CD4-positive, alpha-beta T cell treated with Interleukin-2 at 100 ng/mL for 4 hours (primary cell): Measurements from ENCODE around the gene ZDHHC11B.
"Not testable (repeated sequence)": the region's sequence is repeated elsewhere in the genome, so short reads cannot be mapped to it uniquely, and the experiment has no call there.

ENCODE experiments used
- DNase-seq: peaks from one replicate; pipeline ENCODE4 v3.0.0-alpha.2; 2020; ENCODE audit warnings: low spot score

Gene ZDHHC11B

DNA sequence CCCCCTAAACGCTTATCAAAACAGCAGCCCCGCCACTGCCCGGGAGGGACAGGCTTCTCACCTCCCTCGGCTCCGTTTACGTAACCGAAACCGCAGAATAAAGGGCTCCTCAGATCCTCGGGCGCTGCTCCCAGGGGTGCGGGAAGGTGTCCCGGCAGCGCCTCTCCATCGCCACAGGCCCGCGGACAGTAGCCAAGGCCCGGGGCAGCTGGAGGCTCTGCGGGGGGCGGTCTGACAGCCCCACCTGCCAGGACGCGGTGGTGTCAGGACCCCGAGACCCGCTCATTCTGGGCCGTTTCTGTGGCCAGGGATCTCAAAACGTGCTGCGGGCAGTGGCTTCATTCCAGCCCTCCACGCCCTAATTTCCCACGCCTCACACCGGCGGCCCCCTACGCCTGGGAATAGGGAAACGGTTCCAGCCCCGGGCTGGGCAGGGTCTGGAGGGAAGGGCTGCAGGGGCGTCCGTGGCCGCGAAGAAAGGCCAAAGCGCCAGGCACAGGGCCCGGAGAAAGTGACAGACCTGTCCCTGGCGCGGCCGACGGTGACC lies 575 bp downstream of the ZDHHC11B start:
- not testable (repeated sequence) for DNase-seq

DNA sequence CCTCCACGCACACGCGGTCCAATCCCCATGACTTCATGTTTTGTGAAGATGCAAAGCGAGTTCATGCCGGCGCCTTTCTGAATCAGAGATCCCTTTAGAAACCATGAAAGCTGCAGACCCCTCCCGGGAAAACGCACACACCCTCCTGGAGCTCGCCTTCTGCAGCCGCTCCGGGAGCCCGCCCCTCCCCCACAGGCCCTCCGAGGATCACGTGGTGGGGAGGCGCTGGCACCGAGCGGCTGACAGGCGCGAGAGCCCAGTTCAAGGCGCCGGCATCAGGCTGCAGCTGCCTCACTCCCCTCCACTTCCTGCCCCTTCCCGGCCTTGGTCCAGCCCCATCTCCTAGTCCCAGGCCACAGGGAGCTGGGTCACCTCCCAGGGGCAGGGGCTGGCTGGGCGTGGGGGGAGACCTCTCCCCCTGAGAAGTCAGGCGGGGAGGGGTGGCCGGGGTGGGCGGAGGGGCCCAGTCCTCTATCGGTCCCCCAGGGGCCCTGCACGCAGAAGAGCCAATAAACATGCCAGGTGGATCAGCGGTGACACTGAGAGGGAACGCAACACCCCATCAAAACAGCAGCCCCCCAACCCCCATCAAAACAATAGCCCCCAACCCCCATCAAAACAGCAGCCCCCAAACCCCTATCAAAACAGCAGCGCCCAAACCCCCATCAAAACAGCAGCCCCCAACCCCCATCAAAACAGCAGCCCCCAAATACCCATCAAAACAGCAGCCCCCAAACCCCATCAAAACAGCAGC lies 1.3 kb downstream of the ZDHHC11B start:
- DNase-seq, result peak; percentile 22

DNA sequence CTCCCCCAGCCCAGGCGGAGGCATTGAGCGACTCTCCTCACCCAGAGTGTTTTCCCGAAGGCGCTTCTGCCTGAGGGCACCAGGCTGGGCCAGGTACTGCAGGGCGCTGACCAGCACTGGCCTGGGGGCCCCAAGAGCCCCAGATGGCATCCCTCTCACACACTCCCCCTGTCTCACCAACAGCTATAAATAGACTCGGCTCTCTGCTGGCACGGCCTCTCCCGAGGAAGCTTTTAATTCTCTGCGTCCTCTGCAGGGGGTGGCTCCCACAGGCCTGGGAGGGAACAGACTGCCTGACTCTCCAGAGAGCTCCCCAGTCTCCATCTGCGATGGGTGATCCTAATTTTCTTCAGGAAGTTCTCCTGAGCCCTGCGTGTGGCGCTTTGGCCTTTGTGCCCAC lies 2.2 kb downstream of the ZDHHC11B start:
- not testable (repeated sequence) for DNase-seq

DNA sequence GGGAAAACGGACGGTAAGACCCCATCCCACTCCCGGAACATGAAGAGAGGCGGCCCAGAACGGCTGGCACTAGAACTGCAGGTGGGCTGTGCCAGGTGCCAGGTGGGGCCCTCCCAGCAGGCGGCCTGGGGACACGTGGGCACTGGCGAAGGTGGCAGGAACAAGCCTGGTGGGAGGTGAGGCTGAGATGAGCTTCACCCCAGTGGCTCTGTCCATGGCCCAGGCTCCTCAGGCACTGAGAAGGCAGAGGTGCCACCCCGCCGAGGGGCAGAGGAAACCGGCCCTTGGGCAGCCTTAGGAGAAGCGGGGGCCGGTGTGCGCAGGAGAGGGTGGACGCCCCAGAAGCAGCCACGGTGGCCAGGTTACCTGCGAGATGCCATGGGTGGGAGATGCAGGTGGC lies 4.0 kb downstream of the ZDHHC11B start:
- DNase-seq, result not testable (repeated sequence)

DNA sequence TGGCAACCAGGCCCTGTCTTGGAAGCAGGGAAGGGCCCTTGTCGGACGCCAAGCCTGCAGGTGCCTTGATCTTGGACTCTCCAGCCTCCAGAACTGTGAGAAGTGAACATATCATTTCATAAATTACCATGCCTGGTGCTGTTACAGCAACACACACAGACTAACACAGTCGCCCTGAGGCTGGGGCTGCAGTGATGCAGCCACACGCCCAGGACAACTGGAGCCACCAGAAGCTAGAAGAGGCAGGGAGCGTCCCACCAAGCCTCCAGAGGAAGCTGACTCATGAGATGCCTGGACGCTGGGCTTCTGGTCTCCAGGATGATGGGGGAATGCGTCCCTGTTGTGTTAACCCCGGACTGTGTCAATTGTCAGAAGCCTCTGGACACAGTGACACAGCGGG lies 5.6 kb downstream of the ZDHHC11B start:
- DNase-seq, result not testable (repeated sequence)

DNA sequence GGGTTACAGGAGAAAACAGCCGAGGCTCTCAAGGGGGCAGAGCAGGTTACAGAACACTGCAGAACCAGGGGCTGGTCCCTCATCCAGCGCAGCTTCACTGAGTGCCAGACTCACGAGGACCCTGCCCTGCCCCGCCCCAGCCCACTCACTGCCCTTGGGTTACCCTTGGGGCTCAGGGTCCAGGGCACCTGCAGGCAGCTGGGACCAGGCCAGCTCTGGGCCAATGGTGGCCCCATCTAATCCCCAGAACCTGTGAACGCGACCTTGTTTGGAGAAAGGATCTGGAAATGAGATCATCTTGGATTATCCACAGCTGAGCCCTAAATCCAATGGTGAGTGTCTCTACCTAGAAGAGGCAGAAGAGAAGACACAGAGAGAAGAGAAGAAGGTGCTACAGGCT lies 6.1 kb downstream of the ZDHHC11B start:
- not testable (repeated sequence) for DNase-seq

DNA sequence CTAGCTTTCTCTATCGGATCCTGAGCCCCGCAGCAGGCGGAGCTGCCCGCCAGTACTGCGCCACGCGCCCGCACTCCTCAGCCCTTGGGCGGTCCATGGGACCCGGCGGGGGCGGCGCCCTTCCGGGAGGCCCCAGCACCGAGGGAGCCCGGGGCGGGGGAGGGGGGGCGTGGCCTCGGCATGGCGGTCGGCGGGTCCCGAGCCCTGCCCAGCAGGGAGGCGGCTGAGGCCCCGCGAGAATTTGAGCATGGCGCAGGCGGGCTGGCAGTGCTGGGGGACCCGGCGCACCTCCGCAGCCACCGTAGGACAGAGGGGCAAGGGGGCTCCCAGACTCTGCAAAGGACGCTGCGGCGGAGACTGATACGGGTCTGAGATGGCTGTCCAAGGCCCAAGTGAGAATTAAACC lies 6.8 kb downstream of the ZDHHC11B start:
- DNase-seq, result no peak

DNA sequence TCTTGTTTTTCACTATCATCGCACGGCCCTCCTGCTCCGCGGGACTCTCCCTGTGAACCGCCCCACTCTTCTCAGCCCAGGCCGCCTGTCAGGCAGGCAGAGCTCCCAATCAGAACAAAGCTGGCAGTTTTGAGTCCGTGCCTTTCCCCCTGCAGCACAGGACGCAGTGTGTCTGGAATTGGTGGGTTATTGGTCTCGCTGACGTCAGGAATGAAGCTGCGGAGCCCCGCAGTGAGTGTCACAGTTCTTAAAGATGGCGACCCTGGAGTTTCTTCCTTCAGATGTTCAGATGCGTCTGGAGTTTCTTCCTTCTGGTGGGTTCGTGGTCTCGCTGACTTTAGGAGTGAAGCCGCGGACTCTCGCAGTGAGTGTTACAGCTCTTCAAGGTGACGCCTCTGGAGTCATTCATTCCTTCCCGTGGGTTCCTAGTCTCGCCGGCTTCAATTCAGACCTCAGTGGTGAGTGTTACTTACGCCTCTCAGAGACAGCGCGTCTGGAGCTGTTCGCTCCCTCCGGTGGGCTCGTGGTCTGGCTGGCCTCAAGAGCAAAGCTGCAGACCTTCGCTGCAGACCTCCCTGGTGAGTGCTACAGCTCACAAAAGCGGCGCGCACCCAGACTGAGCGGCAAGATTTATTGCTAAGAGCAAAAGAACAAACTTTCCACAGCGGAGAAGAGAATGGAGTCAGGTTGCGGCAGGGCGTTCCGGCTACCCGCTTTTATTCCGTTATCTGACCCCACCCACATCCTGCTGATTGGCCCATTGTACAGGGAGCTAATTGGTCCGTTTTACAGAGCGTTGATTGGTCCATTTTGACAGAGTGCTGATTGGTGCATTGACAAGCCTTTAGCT lies 7.4 kb downstream of the ZDHHC11B start:
- DNase-seq, result no peak

DNA sequence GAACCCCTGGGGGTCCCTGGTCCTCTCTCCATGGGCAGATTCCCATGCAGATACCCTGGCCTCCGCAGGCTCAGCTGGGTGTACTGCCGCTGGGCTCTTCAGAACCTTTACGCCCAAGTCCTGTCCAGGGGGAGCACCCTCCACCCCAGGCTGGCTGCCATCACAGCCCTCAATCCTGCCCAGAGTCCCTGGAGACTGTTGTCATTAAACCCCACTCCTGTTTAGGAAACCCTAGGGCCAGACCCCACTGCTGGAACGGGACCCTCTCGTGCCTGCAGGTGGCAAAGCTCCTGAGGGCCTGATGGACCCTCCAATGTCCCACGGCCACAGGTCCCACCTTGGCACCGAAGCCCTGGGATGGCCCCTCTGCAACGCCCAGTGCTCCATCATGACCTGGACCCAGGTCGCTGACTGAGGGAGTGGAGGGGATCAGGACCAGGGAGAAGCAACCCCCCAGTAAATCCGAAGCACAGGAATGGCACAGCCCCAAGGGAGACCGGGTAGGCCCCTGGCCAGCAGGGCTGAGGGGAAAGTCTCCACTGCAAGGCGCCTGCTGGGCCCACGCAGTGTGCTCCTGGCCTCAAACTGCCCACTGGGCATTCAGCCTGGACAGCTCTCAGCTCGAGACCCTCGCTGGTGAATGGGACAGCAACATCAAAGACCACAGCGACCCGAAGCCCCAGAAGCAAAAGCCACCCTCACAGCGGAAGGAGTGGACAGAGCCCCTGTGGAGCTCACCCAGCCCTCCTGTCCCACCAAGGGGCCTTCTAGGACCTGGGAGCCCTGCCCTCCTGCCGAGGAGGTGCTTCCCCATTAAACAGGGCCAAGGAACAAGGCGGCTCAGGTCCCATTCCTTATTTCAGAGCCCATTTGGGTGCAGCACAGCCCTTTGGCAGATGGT lies 8.3 kb downstream of the ZDHHC11B start:
- DNase-seq, result no peak

DNA sequence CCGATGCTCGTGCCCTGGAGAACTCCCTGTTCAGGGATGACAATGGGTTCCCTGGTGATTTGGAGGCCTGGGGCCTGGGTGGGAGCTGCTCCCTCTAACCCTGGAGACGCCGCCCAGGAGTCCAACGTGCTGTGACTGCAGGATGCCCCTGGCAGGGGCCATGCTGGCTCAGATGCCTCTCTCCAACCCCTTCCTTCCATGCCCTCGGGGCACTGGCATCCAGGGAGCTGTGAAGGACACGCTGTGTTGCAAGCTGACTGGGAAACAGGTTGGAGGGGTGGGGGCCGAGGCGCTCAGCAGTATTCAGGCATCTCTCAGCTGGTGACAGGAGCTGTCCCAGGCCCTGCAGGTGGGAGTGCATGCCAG lies 9.0 kb downstream of the ZDHHC11B start:
- DNase-seq, result not testable (repeated sequence)

DNA sequence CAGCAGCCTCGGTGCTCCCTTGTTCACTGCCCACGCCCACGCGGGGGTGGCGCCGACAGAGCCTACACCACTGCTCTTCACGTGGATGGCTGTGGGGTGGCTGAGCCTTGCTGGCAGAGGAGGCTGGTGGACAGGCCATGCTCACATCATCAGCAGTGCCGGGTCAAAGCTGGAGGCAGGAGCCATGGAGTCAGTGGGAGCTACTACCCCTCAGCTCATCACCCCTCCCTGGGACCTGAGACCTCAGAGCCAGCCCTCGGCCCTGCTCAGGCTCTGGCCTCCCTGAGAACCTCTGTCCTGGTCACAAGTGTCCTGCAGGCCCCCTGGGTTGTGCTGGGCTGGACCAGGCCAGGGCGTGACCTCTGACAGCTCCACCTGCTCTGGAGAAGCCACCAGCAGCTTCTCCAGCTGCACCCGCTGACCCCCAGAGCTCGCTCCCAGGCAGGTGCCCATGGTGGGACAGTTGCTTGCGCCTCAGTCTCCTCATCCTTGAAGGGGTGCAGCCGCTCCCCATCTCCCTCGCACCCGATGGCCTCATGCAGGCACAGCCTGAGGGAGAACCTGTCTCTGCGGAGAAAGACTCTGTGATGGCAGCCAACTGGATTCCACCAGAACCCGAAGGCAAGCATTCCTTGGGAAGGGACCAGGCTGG lies 9.5 kb downstream of the ZDHHC11B start:
- DNase-seq, result not testable (repeated sequence)

DNA sequence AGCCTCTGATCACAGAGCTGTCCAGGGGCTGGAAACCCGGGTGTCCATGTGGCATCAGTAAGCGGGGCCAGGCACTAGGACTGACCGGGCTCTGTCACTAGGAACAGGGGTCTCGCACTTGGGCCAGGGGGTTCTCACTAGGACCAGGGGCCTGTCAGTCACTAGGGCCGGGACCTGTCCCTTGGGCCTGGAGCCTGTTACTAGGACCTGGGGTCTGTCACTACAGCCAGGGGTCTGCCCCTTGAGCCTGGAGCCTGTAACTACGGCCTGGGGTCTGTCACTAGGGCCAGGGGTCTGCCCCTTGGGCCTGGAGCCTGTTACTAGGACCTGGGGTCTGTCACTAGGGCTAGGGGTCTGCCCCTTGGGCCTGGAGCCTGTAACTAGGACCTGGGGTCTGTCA lies 10.2 kb downstream of the ZDHHC11B start:
- DNase-seq, result not testable (repeated sequence)

DNA sequence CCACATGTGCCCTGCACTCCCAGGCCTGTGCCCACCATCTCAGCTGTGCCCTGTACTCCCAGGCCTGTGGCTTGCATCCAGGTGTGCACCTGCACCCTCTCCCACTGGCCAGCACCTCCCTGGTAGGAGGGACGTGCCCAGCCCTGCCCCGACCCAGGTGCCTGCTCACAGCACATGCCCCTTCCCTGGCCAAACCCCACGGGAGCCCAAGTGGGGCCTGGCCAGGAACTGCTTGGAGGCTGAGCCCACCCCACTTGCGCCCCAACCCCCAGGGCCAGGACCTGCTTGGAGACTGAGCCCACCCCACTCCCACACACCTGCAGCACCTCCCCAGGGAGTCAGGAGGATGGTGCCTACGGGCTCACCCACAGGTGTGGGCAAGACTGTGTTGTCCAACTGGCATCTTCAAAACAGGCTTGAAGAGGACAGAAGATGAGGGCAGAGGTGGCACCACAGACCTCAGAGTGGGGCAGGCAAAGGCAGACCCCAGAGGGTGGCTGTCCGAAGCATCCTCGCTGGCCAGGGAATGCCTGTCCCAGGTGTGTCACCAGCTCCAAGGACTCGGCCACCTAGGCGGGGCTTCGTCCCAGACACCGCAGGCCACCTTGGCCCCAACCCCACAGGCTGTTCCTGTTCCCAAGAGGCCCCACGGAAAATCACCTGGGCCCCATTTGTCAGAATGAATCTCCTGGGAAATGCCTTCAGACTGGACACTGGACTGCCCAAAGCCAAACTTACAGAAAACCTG lies 10.8 kb downstream of the ZDHHC11B start:
- DNase-seq, result no peak

DNA sequence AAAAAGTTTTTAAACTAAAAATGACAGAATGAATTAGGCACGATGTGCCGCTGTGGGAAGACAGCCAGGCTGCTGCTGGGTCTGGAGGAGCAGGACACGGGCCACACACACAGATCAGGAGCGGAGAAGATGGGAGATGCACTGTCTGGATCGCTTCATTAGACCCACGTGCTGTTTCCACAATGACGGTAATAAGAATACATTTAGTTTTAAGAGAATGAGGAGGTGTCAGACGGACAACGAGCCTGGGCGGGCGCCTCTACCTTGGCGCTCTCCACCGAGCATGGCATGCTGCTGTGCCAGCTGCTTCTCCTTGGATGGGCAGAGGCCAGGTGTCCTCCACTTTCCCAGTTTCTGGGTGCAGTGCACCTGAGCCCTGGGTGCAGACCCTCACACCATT lies 11.6 kb downstream of the ZDHHC11B start:
- DNase-seq, result not testable (repeated sequence)

DNA sequence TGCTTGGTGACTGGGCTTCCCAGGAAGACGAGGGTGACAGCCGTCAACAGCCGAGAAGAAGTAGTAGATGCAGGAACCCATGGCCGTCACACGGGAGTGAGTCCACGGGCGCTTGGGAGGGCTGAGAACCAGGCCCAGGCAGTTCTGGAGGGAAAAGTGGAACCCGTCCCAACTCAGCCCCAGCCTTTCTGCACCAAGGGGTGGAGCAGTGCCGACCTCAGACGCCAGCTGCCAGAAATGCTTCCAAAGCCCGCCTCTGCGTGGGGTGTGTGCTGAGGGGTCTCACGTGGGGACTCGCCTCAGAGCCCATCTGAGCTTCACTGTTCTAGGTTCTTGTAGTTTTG lies 12.0 kb downstream of the ZDHHC11B start:
- not testable (repeated sequence) for DNase-seq

DNA sequence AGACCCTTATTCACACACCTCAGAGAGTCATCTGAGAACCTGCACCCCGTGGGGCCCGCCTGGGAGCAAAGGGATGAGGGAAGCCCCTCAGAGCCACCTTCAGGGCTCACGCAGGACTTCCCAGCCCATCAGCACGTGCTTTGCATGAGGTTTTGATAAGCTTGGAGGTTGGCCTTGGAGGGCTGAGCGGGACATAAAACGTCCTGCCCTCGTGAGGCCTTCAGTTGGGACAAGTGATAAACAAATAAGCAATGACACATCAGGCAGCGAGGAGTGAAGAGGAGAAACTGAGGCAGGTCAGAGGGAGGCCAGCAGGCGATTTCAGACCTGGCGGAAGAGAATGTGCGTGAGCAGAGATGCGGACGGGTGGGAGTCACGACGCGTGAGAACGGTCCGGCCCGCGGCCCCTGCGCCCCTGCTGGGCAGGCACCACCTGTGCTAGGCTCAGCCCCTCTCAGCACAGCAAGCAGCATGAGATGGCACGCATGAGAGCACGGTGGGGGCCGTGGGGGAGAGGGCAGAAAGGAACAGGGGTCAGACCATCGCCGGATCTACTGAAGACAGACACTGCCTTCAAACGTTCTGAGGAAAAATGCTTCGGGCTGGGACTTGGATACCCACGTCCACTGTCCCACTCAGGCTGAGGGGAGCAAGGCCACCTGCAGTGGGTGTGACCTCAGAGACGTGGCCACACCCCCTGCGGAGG lies 12.5 kb downstream of the ZDHHC11B start:
- not testable (repeated sequence) for DNase-seq

DNA sequence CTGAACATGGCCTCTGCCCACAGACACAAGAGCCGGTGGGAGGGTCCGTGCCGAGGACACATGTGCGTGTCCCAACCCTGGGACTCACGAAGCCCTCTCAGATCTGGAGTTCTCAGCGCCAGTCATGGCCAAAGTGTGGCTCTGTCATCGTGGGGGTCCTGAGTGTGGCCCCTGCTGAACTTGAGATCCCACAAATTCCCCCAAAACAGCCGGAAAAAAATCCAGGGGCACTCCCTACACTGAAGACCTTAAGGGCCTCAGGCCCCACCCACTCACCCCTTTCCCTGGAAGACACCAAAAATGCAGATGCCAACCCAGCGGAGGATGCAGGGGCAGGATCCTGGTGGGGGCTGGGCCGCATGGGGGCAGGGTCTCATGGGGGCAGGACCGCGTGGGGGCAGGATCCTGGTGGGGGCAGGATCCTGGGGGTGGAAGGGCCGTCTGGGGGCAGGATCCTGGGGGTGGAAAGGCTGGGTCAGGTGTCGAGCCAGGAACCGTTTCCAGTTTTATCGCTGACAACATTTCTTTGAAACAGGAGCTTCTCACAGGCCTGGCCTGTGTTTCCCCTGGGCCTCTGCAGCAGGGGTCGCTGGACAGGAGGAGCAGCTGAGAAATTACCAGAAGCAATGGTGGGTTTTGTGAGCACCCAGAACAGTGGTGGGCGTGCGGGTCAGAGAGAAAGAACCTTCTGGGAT lies 13.3 kb downstream of the ZDHHC11B start:
- not testable (repeated sequence) for DNase-seq

DNA sequence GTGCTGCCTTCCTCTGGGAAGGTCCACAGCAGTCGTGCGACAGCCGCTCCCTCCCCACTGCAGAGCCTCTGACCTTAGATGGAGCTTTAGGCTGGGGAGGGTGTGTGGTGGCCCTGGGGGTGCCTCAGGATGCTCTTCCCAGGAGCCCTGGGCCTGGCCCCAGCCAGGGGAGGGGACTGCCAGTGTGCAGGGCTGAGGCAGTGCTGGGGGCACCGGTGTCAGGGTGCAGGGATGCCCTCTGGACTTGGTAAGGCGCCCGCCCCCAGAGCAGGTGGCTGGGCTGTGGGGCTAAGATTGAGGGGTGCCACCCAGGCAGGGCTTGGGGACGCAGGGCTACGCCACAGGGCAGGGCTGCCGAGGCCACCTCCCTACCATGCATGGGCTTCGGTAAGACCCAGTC lies 13.9 kb downstream of the ZDHHC11B start:
- not testable (repeated sequence) for DNase-seq

DNA sequence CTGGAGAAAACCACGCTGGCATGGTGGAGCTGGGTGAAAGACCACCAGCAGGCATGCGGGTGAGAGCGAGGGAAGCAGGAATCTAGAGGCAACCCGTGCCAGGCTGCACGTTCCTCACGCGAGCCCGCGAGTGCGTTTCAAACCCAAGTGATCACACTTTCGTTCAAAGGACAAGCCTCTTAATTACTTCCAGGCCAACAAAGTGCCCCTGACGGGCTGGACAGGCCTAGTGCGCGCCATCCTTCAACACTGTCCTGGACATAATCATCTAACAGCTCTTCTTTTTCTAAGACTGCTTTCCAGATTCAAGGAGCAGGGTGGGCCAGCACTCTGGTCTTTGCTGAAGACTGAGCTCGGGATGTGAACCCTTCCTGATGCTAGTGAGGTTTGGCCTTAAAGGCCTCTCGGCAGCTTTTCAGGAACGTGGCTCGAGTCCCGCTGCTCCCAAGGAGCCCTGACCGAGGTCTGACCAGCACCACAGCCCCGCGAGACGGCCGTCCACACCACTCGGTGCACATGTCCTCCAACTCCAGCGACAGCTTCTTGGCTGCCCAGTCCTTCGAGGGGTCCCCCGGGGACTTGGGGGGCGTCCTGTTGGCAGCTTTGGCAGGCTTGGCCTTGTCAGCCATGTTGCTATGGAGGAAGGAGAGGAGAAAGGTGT lies 14.9 kb downstream of the ZDHHC11B start:
- not testable (repeated sequence) for DNase-seq
